HepG2 (cell line): ENCODE measurements around the gene SYMPK. TPM values are rescaled to one million over a fixed set of nuclear protein-coding genes. Genes with fewer than 3 reads are reported as not detected.

ENCODE experiments used
- ARID5B ChIP-seq: IDR thresholded peaks from 2 replicates; pipeline ENCODE4 v1.4.0; 2020; ENCODE audit warnings: mild to moderate bottlenecking, missing genetic modification reagents
- ATF5 ChIP-seq: sonication (generic); formaldehyde crosslinking; IDR thresholded peaks from 2 replicates; pipeline ENCODE4 v1.4.0; 2020; ENCODE audit warnings: mild to moderate bottlenecking, low read depth, missing genetic modification reagents
- NFAT5 ChIP-seq: sonication (generic); formaldehyde crosslinking; IDR thresholded peaks from 2 replicates; pipeline ENCODE4 v1.4.0; 2020; ENCODE audit warnings: missing genetic modification reagents
- NONO ChIP-seq, 2 experiments: fragments of 450-650 bp in 1 of 2; sonication (generic) in 1 of 2; formaldehyde crosslinking in 1 of 2; IDR thresholded peaks in 1 of 2; conservative IDR thresholded peaks in 1 of 2; 2 replicates each; pipeline versions ENCODE4 v1.6.1 to v1.8.0; 2017 to 2022; ENCODE audit warnings: mild to moderate bottlenecking in 1 of 2, missing genetic modification reagents in 1 of 2, moderate library complexity in 1 of 2
- POLR2G ChIP-seq: fragments of 200-400 bp; formaldehyde crosslinking; IDR thresholded peaks from 2 replicates; pipeline ENCODE4 v1.6.1; 2018; ENCODE audit warnings: mild to moderate bottlenecking, low read depth, low read length, moderate library complexity
- RCOR2 ChIP-seq: IDR thresholded peaks from 2 replicates; pipeline ENCODE4 v1.6.1; 2016; ENCODE audit warnings: missing biosample characterization, missing genetic modification reagents
- SAFB2 ChIP-seq: sonication (generic); formaldehyde crosslinking; IDR thresholded peaks from 2 replicates; pipeline ENCODE4 v1.5.1; 2020; ENCODE audit warnings: missing genetic modification reagents, low read depth, mild to moderate bottlenecking, borderline replicate concordance
- SRF ChIP-seq: IDR thresholded peaks from 2 replicates; pipeline ENCODE4 v1.6.1; 2011; ENCODE audit warnings: mild to moderate bottlenecking, low read depth, low read length, moderate library complexity
- TCF7 ChIP-seq: sonication (generic); IDR thresholded peaks from 2 replicates; pipeline ENCODE4 v1.6.1; 2016; ENCODE audit warnings: antibody characterized with exemption, low read depth
- TFE3 ChIP-seq: IDR thresholded peaks from 2 replicates; pipeline ENCODE4 v1.6.1; 2016
- TMF1 ChIP-seq: sonication (generic); formaldehyde crosslinking; IDR thresholded peaks from 2 replicates; pipeline ENCODE4 v1.8.1; 2022; ENCODE audit warnings: low read depth, missing genetic modification reagents
- YEATS4 ChIP-seq: sonication (generic); formaldehyde crosslinking; IDR thresholded peaks from 2 replicates; pipeline ENCODE4 v1.4.0; 2020; ENCODE audit warnings: missing genetic modification reagents, borderline replicate concordance
- ZNF558 ChIP-seq: sonication (generic); formaldehyde crosslinking; IDR thresholded peaks from 2 replicates; pipeline ENCODE4 v1.9.0; 2022; ENCODE audit warnings: mild to moderate bottlenecking, missing genetic modification reagents, borderline replicate concordance
- ZNF770 ChIP-seq: sonication (generic); formaldehyde crosslinking; IDR thresholded peaks from 2 replicates; pipeline ENCODE4 v1.5.0; 2020; ENCODE audit warnings: mild to moderate bottlenecking, missing genetic modification reagents
- ZNF891 ChIP-seq: sonication (generic); formaldehyde crosslinking; IDR thresholded peaks from 2 replicates; pipeline ENCODE4 v1.5.0; 2020; ENCODE audit warnings: mild to moderate bottlenecking, missing genetic modification reagents
- ZSCAN25 ChIP-seq: sonication (generic); formaldehyde crosslinking; IDR thresholded peaks from 2 replicates; pipeline ENCODE4 v1.8.0; 2022; ENCODE audit warnings: mild to moderate bottlenecking, missing genetic modification reagents
- polyA plus RNA-seq, 8 experiments: library from polyadenylated mRNA; depleted of rRNA in 3 of 8; stranded (reverse) in 7 of 8; unstranded in 1 of 8; fragments of >200 nt; fragmentation: Illumina TruSeq in 4 of 8; extraction: Trizol in 4 of 8; gene quantifications; 2 replicates each; pipeline versions ENCODE4 v1.2.1 to v1.2.3, GENCODE V29; 2011 to 2016; ENCODE audit warnings: low read depth in 4 of 8, missing spikeins in 1 of 8, mixed read lengths in 1 of 8; ENCODE audit not compliant: insufficient read depth in 1 of 8
- total RNA-seq, 5 experiments: library from RNA; depleted of rRNA; stranded (reverse); fragments of >200 nt; fragmentation: Illumina TruSeq; extraction: Trizol; gene quantifications; 2 replicates each; pipeline ENCODE4 v1.2.3, GENCODE V29; 2016; ENCODE audit warnings: low read depth in 1 of 5

SYMPK gene
- total and polyA plus RNA-seq, 2 of the 13 experiments (the other 11 are each of a cell fraction or from before 2014, with no cell fraction given), result 21.9 to 55.7 TPM

GRCh38 chr19:45767410-45767880, 95.5 kb downstream of the SYMPK start (continued):
- no peak for TF ChIP-seq ARID5B (CRISPR knock-in tag)
- TF ChIP-seq NFAT5 (CRISPR knock-in tag), result no peak
- TF ChIP-seq ZSCAN25 (CRISPR knock-in tag), result peak; percentile 39; the same call in 1 of the 2 replicates
- TF ChIP-seq NONO (IDR thresholded peaks at IDR 0.05), result no peak
- no peak for TF ChIP-seq NONO (CRISPR knock-in tag; conservative IDR thresholded peaks at IDR 0.05)
- TF ChIP-seq ZNF891 (CRISPR knock-in tag), result no peak
- TF ChIP-seq RCOR2 (CRISPR knock-in tag), result no peak
- no peak for TF ChIP-seq TFE3 (CRISPR knock-in tag)
- no peak for TF ChIP-seq TMF1 (CRISPR knock-in tag)
- TF ChIP-seq POLR2G, result peak; percentile 12; the same call in 1 of the 2 replicates
- no peak for TF ChIP-seq TCF7
- no peak for TF ChIP-seq SRF
- no peak for TF ChIP-seq ZNF558 (CRISPR knock-in tag)
- no peak for TF ChIP-seq SAFB2
- no peak for TF ChIP-seq ATF5 (CRISPR knock-in tag)
- 0 out of 2 replicates have a peak, but pooled peaks have one; percentile 13 for TF ChIP-seq YEATS4 (CRISPR knock-in tag)
- TF ChIP-seq ZNF770 (CRISPR knock-in tag), result peak; percentile 11; the same call in 1 of the 2 replicates
